Tibial artery (tissue), 4 donors: ENCODE data around the gene CLINT1.

ENCODE experiments used
- DNase-seq, 2 donors: peaks; one replicate each; pipeline ENCODE4 v3.0.0-alpha.2; 2019
- H3K27ac ChIP-seq, 2 donors: fragments of 200-600 bp; sonication (generic) in 1 of 2; 1 replicate in 1 of 2; 2 replicates in 1 of 2; pipeline ENCODE4 v1.5.1; 2018 to 2019; ENCODE audit warnings: mild to moderate bottlenecking in 1 of 2
- H3K27me3 ChIP-seq, 2 donors: fragments of 200-600 bp; sonication (generic) in 1 of 2; one replicate each; pipeline versions ENCODE4 v1.5.1 to v1.6.0; 2016 to 2019
- H3K36me3 ChIP-seq, 3 donors: fragments of 200-600 bp; sonication (generic) in 2 of 3; one replicate each; pipeline ENCODE4 v1.5.1; 2016 to 2019; ENCODE audit warnings: mild to moderate bottlenecking in 2 of 3
- H3K4me1 ChIP-seq, 4 donors: fragments of 200-600 bp; sonication (generic) in 2 of 4; 1 replicate in 3 of 4; 2 replicates in 1 of 4; pipeline ENCODE4 v1.5.1; 2016 to 2019
- H3K4me3 ChIP-seq, 2 donors: fragments of 200-600 bp; sonication (generic) in 1 of 2; 1 replicate in 1 of 2; 2 replicates in 1 of 2; pipeline ENCODE4 v1.5.1; 2018 to 2019; ENCODE audit warnings: mild to moderate bottlenecking in 2 of 2
- H3K9me3 ChIP-seq, 3 donors: fragments of 200-600 bp; sonication (generic) in 1 of 3; one replicate each; pipeline ENCODE4 v1.5.1; 2016 to 2019
- CTCF ChIP-seq, 2 experiments: fragments of 200-600 bp in 1 of 2; fragments of 450-650 bp in 1 of 2; IDR thresholded peaks; one replicate each; pipeline ENCODE4 v1.5.1; 2017 to 2019; ENCODE audit warnings: antibody characterized with exemption in 2 of 2, mild to moderate bottlenecking in 1 of 2, moderate library complexity in 1 of 2
- intact Hi-C: fragments of 100-400 bp; cut with DNase I; formaldehyde crosslinking; loops from one replicate; pipeline ENCODE4 v1.15.0; 2023; ENCODE audit warnings: low total_unique reads

The CLINT1 gene

GRCh38 chr5:157845914-157846598, 12.9 kb downstream of the CLINT1 start:
- no peak for DNase-seq
- Histone ChIP-seq H3K9me3 (no peaks in the 10 kb centered on the region), H3K36me3 (peaks cover 0 to 22% (median 0%) of the 10 kb centered on the region in 3 donors), H3K27ac (no peak overlapping the region), H3K4me1 (no peaks in the 10 kb centered on the region), H3K27me3 (no peaks in the 10 kb centered on the region), H3K4me3 (no peak overlapping the region)
- intact Hi-C loops = no loop called here
- TF ChIP-seq CTCF (IDR thresholded peaks at IDR 0.05) = no peak

DNA sequence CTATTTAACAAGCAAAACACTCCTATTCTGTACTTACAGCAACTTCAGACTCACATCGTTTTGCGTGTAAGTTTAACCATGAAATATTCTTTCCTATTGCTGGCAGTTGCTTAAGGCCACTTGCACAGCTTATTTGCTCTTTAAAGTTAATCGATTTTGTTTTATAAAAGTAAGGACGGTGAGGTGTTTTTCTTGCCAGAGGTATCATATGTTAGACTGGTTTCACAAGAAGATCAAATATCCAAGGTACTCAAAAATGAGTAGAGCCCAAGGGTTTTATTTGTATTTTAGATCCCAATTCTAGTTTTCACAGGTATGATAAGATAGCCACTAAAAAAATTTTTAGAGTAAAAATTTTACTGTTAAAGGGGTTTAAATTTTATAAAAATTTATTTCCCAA, 16.2 kb downstream of the CLINT1 start:
- no peak overlapping the region for H3K27ac ChIP-seq

GRCh38 chr5:157842185-157842584, 16.8 kb downstream of the CLINT1 start:
- no peaks in the 10 kb centered on the region for H3K27me3 ChIP-seq
- TF ChIP-seq CTCF (IDR thresholded peaks at IDR 0.05) = no peak
- no peak for DNase-seq
- intact Hi-C loops = no loop called here
- H3K4me3 ChIP-seq = no peak overlapping the region
- H3K36me3 ChIP-seq = peaks cover 0 to 15% (median 0%) of the 10 kb centered on the region in 3 donors
- H3K4me1 ChIP-seq = no peaks in the 10 kb centered on the region
- H3K27ac ChIP-seq = no peak overlapping the region
- H3K9me3 ChIP-seq = no peaks in the 10 kb centered on the region

More for the DNA sequence above, 16.2 kb downstream of the CLINT1 start:
- DNase-seq = no peak
- Histone ChIP-seq H3K4me1 (no peaks in the 10 kb centered on the region), H3K4me3 (no peak overlapping the region), H3K36me3 (peaks cover 0 to 21% (median 0%) of the 10 kb centered on the region in 3 donors), H3K27me3 (no peaks in the 10 kb centered on the region), H3K9me3 (no peaks in the 10 kb centered on the region)
- no peak for TF ChIP-seq CTCF (IDR thresholded peaks at IDR 0.05)
- intact Hi-C loops = no loop called here

DNA sequence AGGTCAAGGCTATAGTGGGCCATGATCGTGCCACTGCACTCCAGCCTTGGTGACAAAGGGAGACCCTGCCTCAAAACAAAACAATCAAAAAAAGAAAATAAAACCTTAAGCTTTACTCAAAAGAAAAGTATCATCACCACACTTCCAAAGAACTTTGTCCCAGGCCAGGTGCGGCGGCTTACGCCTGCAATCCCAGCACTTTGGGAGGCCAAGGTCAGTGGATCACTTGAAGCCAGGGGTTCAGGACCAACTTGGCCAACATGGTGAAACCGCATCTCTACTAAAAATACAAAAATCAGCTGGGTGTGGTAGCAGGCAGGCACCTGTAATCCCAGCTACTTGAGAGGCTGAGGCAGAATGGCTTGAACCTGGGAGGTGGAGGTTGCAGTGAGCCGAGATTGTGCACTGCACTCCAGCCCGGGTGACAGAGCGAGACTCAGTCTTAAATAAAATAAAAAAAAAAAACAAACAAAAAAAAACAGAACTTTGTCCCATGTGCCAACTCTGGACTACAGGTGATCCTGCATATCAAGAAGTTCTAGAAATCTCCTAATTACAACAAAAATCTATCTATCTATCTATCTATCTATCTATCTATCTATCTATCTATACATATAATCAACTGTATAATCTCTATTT, 19.7 kb downstream of the CLINT1 start:
- no peak for DNase-seq
- H3K4me1 ChIP-seq = no peaks in the 10 kb centered on the region
- H3K36me3 ChIP-seq = peaks cover 0 to 8% (median 0%) of the 10 kb centered on the region in 3 donors
- H3K9me3 ChIP-seq = no peaks in the 10 kb centered on the region
- no peak for TF ChIP-seq CTCF (IDR thresholded peaks at IDR 0.05)
- H3K27me3 ChIP-seq = no peaks in the 10 kb centered on the region
- no peak overlapping the region for H3K4me3 ChIP-seq
- no peak overlapping the region for H3K27ac ChIP-seq
- intact Hi-C loops = no loop called here

DNA sequence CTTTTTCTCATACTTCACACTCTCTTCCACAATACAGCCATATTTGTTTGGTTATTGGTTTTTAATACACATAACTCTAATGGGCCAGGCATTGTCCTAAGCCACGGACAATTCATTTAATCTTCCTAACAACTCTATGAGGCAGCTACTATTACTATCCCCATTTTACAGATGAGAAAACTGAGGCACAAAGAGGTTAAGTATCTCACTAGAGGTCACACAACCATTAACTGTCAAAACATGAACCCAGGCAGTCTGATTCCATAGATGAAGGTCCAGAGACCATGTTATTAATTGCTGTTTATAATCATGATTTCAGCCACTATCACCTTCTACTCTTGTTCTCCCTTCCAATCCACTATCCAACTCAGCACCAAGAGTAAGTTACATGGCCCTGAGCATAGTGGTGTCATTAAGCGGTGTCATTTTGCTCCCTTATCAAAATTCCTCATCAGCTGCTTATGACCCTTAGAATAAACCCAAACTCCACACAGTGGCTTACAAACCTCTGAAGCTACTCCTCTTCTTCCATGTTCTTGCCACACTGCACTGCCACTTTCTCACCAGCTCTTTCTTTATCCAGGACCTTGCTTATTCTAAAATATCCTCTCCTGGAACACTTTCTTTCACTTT, 22.7 kb downstream of the CLINT1 start:
- peaks cover 0 to 2% (median 0%) of the 10 kb centered on the region in 3 donors for H3K36me3 ChIP-seq
- H3K27ac ChIP-seq = no peak overlapping the region
- intact Hi-C loops = no loop called here
- TF ChIP-seq CTCF (IDR thresholded peaks at IDR 0.05) = no peak
- H3K4me1 ChIP-seq = peaks cover 0 to 3% (median 0%) of the 10 kb centered on the region in 4 donors
- H3K4me3 ChIP-seq = no peak overlapping the region
- H3K27me3 ChIP-seq = no peaks in the 10 kb centered on the region
- DNase-seq = no peak
- H3K9me3 ChIP-seq = no peaks in the 10 kb centered on the region
